ENCODE results near the gene NINL.

The NINL gene

GRCh38 chr20:25496968-25497401 lies 88.3 kb downstream of the NINL start:
- Histone ChIP-seq H3K27me3 (ENCODE audit: control insufficient read depth in 1 of 2, insufficient read depth in 2 of 2, low read length in 2 of 2) (no peaks in the 10 kb centered on the region), H3K27ac (ENCODE audit: low read depth, low read length) (no peak overlapping the region), H3K4me1 (ENCODE audit: control insufficient read depth in 1 of 2, insufficient read depth in 2 of 2, low read length in 2 of 2) (no peaks in the 10 kb centered on the region), H3K9ac (ENCODE audit: low read depth in 1 of 2, low read length in 2 of 2) (no peak overlapping the region), H3K36me3 (ENCODE audit: control insufficient read depth in 1 of 2, insufficient read depth in 2 of 2, low read length in 2 of 2) (peaks cover 0 to 2% of the 10 kb centered on the region in 2 donors), H3K4me3 (ENCODE audit: low read depth in 1 of 2, low read length in 2 of 2) (no peak overlapping the region), H3K9me3 (ENCODE audit: control insufficient read depth in 1 of 2, low read length in 2 of 2) (no peaks in the 10 kb centered on the region)

GRCh38 chr20:25496165-25496967 lies 89.0 kb downstream of the NINL start:
- Histone ChIP-seq H3K9me3 (ENCODE audit: control insufficient read depth in 1 of 2, low read length in 2 of 2) (no peaks in the 10 kb centered on the region), H3K4me1 (ENCODE audit: control insufficient read depth in 1 of 2, insufficient read depth in 2 of 2, low read length in 2 of 2) (no peaks in the 10 kb centered on the region), H3K36me3 (ENCODE audit: control insufficient read depth in 1 of 2, insufficient read depth in 2 of 2, low read length in 2 of 2) (peaks cover 0 to 2% of the 10 kb centered on the region in 2 donors), H3K4me3 (ENCODE audit: low read depth in 1 of 2, low read length in 2 of 2) (no peak overlapping the region), H3K27me3 (ENCODE audit: control insufficient read depth in 1 of 2, insufficient read depth in 2 of 2, low read length in 2 of 2) (no peaks in the 10 kb centered on the region), H3K9ac (ENCODE audit: low read depth in 1 of 2, low read length in 2 of 2) (no peak overlapping the region), H3K27ac (ENCODE audit: low read depth, low read length) (no peak overlapping the region)

- Histone ChIP-seq H3K9ac (ENCODE audit: low read depth in 1 of 2, low read length in 2 of 2) (no peak overlapping the region), H3K9me3 (ENCODE audit: control insufficient read depth in 1 of 2, low read length in 2 of 2) (no peaks in the 10 kb centered on the region), H3K4me3 (ENCODE audit: low read depth in 1 of 2, low read length in 2 of 2) (no peak overlapping the region), H3K27me3 (ENCODE audit: control insufficient read depth in 1 of 2, insufficient read depth in 2 of 2, low read length in 2 of 2) (no peaks in the 10 kb centered on the region), H3K27ac (ENCODE audit: low read depth, low read length) (no peak overlapping the region), H3K4me1 (ENCODE audit: control insufficient read depth in 1 of 2, insufficient read depth in 2 of 2, low read length in 2 of 2) (no peaks in the 10 kb centered on the region), H3K36me3 (ENCODE audit: control insufficient read depth in 1 of 2, insufficient read depth in 2 of 2, low read length in 2 of 2) (peaks cover 0 to 2% of the 10 kb centered on the region in 2 donors)
Measured at GRCh38 chr20:25495189-25495824, 90.0 kb downstream of the NINL start.

DNA sequence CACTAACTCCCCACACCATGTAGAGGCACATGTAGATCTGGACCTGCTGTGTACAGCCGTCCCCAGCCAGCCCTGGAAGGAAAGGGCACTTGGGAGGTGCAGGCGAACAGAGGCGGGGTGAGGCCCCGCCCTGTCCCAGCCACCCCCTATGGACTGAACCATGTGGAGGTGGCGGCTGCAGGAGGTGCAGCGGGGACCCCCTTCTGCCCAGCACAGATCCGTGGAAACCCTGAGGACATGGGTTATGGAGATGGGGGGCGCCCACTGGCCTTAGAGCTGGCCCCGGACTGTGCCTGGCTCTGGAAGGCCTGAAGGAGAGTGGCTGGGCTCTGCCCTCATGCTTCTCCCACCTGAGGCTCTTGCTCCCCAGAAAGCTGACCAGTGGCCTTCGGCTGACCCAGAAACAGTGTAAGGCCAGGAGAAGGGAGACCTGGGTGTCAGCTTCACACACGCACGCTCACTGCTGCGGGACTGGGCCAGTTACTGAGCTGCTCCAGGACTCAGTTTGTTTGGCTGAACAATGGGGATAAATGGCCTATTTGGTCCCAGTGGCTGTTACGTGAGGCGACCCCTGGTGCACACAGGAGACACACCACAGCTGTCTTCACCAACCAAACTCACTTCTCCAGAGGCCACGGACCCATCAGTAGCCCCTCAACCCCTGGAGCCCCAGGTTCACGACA lies 90.7 kb downstream of the NINL start:
- no peaks in the 10 kb centered on the region for H3K4me1 ChIP-seq (ENCODE audit: control insufficient read depth in 1 of 2, insufficient read depth in 2 of 2, low read length in 2 of 2)
- no peak overlapping the region for H3K9ac ChIP-seq (ENCODE audit: low read depth in 1 of 2, low read length in 2 of 2)
- no peaks in the 10 kb centered on the region for H3K9me3 ChIP-seq (ENCODE audit: control insufficient read depth in 1 of 2, low read length in 2 of 2)
- H3K4me3 ChIP-seq (ENCODE audit: low read depth in 1 of 2, low read length in 2 of 2): no peak overlapping the region
- no peak overlapping the region for H3K27ac ChIP-seq (ENCODE audit: low read depth, low read length)
- H3K27me3 ChIP-seq (ENCODE audit: control insufficient read depth in 1 of 2, insufficient read depth in 2 of 2, low read length in 2 of 2): no peaks in the 10 kb centered on the region
- peaks cover 0 to 2% of the 10 kb centered on the region in 2 donors for H3K36me3 ChIP-seq (ENCODE audit: control insufficient read depth in 1 of 2, insufficient read depth in 2 of 2, low read length in 2 of 2)

DNA sequence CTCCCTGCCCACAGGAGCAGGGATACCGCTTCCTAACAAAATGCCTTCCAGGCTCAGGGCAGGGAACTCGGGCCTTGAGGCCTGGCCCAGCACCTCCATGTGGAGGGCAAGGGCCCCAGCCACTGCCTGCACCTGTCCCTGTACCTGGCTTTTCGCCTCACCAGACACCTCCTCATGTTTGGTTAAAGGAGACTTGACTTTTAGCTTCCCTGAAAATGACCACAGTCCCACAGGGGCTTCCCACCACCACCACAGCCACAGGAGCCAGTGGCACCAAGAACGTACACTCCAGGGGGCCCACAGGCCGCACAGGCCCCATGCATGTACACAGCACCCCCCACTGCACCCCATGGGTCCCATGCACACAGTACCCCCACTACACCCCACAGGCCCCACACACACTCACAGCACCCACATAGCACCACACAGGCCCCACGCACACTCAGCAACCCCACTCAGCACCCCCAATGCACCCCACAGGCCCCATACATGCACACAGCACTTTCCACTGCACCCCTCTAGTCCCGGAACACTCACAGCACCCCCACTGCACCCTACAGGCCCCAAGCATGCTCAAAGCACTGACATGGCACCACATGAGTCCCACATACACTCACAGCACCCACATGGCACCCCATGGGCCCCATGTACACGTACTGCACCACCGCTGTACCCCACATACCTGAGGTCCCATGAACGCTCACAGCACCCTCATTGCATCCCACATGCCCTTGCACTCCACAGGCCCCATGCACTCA lies 91.4 kb downstream of the NINL start:
- H3K9ac ChIP-seq (ENCODE audit: low read depth in 1 of 2, low read length in 2 of 2): no peak overlapping the region
- H3K27me3 ChIP-seq (ENCODE audit: control insufficient read depth in 1 of 2, insufficient read depth in 2 of 2, low read length in 2 of 2): no peaks in the 10 kb centered on the region
- H3K27ac ChIP-seq (ENCODE audit: low read depth, low read length): no peak overlapping the region
- H3K36me3 ChIP-seq (ENCODE audit: control insufficient read depth in 1 of 2, insufficient read depth in 2 of 2, low read length in 2 of 2): peaks cover 2 to 3% of the 10 kb centered on the region in 2 donors
- H3K4me3 ChIP-seq (ENCODE audit: low read depth in 1 of 2, low read length in 2 of 2): no peak overlapping the region
- H3K4me1 ChIP-seq (ENCODE audit: control insufficient read depth in 1 of 2, insufficient read depth in 2 of 2, low read length in 2 of 2): no peaks in the 10 kb centered on the region
- H3K9me3 ChIP-seq (ENCODE audit: control insufficient read depth in 1 of 2, low read length in 2 of 2): no peaks in the 10 kb centered on the region

- Histone ChIP-seq H3K9ac (ENCODE audit: low read depth in 1 of 2, low read length in 2 of 2) (no peak overlapping the region), H3K4me3 (ENCODE audit: low read depth in 1 of 2, low read length in 2 of 2) (no peak overlapping the region), H3K27me3 (ENCODE audit: control insufficient read depth in 1 of 2, insufficient read depth in 2 of 2, low read length in 2 of 2) (no peaks in the 10 kb centered on the region), H3K36me3 (ENCODE audit: control insufficient read depth in 1 of 2, insufficient read depth in 2 of 2, low read length in 2 of 2) (peaks cover 2 to 6% of the 10 kb centered on the region in 2 donors), H3K4me1 (ENCODE audit: control insufficient read depth in 1 of 2, insufficient read depth in 2 of 2, low read length in 2 of 2) (no peaks in the 10 kb centered on the region), H3K27ac (ENCODE audit: low read depth, low read length) (no peak overlapping the region), H3K9me3 (ENCODE audit: control insufficient read depth in 1 of 2, low read length in 2 of 2) (no peaks in the 10 kb centered on the region)
Measured at GRCh38 chr20:25493137-25493536, 92.2 kb downstream of the NINL start.

DNA sequence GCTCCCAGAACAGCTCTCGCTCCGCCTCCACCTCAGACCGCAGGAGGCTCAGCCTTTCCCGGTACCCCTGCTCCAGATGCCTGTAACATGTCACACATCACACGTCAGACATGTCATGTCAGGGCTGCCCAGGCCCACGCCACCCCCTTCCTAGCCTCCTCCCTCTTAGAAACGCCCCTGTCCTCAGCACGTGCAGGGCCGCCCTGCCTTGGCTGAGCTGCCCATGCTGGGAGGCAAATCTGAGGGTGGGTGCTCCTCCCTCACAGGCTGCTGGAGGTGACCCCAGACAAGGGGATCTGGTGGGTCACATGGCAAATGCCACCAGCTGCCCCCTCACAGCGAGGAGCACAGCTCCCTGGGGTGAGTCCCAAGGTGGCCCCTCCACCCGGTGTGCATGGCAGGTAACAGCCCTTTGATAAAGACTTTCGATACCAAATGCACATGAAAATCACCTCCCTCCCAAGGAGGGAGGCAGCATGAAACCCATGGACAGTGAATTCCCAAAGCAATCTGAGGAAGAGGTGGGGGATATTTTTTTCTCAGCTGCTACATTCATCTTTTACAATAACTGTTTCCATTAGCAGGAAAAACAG lies 93.8 kb downstream of the NINL start:
- Histone ChIP-seq H3K4me3 (ENCODE audit: low read depth in 1 of 2, low read length in 2 of 2) (no peak overlapping the region), H3K36me3 (ENCODE audit: control insufficient read depth in 1 of 2, insufficient read depth in 2 of 2, low read length in 2 of 2) (peaks cover 2 to 6% of the 10 kb centered on the region in 2 donors), H3K4me1 (ENCODE audit: control insufficient read depth in 1 of 2, insufficient read depth in 2 of 2, low read length in 2 of 2) (no peaks in the 10 kb centered on the region), H3K27ac (ENCODE audit: low read depth, low read length) (no peak overlapping the region), H3K9me3 (ENCODE audit: control insufficient read depth in 1 of 2, low read length in 2 of 2) (no peaks in the 10 kb centered on the region), H3K9ac (ENCODE audit: low read depth in 1 of 2, low read length in 2 of 2) (no peak overlapping the region), H3K27me3 (ENCODE audit: control insufficient read depth in 1 of 2, insufficient read depth in 2 of 2, low read length in 2 of 2) (no peaks in the 10 kb centered on the region)

DNA sequence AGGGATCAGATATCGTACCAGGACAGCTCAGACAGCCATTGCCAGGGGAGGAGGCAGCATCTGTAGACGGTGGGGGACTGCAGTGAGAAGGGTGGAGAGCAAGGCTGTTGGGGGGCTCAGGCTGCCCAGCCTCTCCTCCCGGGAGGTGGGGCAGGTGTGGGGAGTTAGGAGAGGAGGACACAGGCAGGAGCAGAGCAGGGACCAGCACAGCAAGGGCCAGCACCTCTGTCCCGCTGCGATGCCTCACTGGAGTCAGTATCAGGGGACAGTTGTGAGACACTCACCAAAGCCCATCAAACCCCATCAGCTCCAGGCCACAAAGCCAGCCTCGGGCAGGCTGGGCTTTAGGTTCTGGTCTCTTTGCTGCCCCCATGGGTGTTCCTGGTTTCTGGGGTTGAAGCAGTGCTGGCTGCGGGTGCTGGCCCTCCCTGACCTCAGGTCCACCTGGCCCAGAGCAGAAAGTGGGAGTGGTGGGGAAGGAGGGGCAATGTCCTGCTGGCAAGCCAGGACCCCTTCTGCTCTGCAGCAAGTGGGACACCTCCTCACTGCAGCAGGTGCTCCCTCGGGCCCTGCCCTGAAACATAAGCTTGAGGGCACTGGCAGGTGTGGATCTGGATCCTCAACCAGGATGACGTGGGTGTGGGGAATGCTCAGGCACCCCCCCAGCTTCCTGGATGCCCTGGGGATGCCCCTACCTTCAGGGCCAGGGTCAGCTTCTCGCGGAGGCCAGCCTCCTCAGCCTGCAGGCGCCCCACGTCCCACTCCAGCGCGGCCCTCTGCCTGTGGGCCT lies 94.5 kb downstream of the NINL start:
- Histone ChIP-seq H3K4me1 (ENCODE audit: control insufficient read depth in 1 of 2, insufficient read depth in 2 of 2, low read length in 2 of 2) (no peaks in the 10 kb centered on the region), H3K4me3 (ENCODE audit: low read depth in 1 of 2, low read length in 2 of 2) (no peak overlapping the region), H3K27ac (ENCODE audit: low read depth, low read length) (no peak overlapping the region), H3K36me3 (ENCODE audit: control insufficient read depth in 1 of 2, insufficient read depth in 2 of 2, low read length in 2 of 2) (peaks cover 0 to 6% of the 10 kb centered on the region in 2 donors), H3K27me3 (ENCODE audit: control insufficient read depth in 1 of 2, insufficient read depth in 2 of 2, low read length in 2 of 2) (no peaks in the 10 kb centered on the region), H3K9ac (ENCODE audit: low read depth in 1 of 2, low read length in 2 of 2) (no peak overlapping the region), H3K9me3 (ENCODE audit: control insufficient read depth in 1 of 2, low read length in 2 of 2) (no peaks in the 10 kb centered on the region)

- no peaks in the 10 kb centered on the region for H3K27me3 ChIP-seq (ENCODE audit: control insufficient read depth in 1 of 2, insufficient read depth in 2 of 2, low read length in 2 of 2)
- H3K9ac ChIP-seq (ENCODE audit: low read depth in 1 of 2, low read length in 2 of 2): no peak overlapping the region
- no peaks in the 10 kb centered on the region for H3K4me1 ChIP-seq (ENCODE audit: control insufficient read depth in 1 of 2, insufficient read depth in 2 of 2, low read length in 2 of 2)
- H3K27ac ChIP-seq (ENCODE audit: low read depth, low read length): no peak overlapping the region
- peaks cover 0 to 6% of the 10 kb centered on the region in 2 donors for H3K36me3 ChIP-seq (ENCODE audit: control insufficient read depth in 1 of 2, insufficient read depth in 2 of 2, low read length in 2 of 2)
- H3K4me3 ChIP-seq (ENCODE audit: low read depth in 1 of 2, low read length in 2 of 2): no peak overlapping the region
- no peaks in the 10 kb centered on the region for H3K9me3 ChIP-seq (ENCODE audit: control insufficient read depth in 1 of 2, low read length in 2 of 2)
Measured at GRCh38 chr20:25489221-25489871, 96.0 kb downstream of the NINL start.
